Activated T-cell treated with anti-CD3 and anti-CD28 coated beads for 4 hours (primary cell): ENCODE measurements around the gene ESF1.

ENCODE experiments used
- DNase-seq: peaks from one replicate; pipeline ENCODE4 v3.0.0-alpha.2; 2020

ESF1 gene

GRCh38 chr20:13672690-13673089, 112.0 kb downstream of the ESF1 start:
- DNase-seq, result no peak

- no peak for DNase-seq
Observed at GRCh38 chr20:13671916-13672378, 112.8 kb downstream of the ESF1 start.

GRCh38 chr20:13671512-13671911, 113.2 kb downstream of the ESF1 start:
- DNase-seq, result no peak

GRCh38 chr20:13670160-13670559, 114.6 kb downstream of the ESF1 start:
- no peak for DNase-seq

GRCh38 chr20:13665709-13666395, 118.9 kb downstream of the ESF1 start:
- no peak for DNase-seq
